GM12878 (cell line): ENCODE data around the gene NOP53. TPM values are rescaled to one million over a fixed set of nuclear protein-coding genes. Genes with fewer than 3 reads are reported as not detected.
A peak's percentile ranks its signal among the peaks of the same experiment; 100 is the strongest.

Source experiments
- ATF3 ChIP-seq: IDR thresholded peaks from 2 replicates; pipeline ENCODE4 v1.6.1; 2011; ENCODE audit warnings: low read depth, mild to moderate bottlenecking, low read length, moderate library complexity, borderline replicate concordance; ENCODE audit errors: extremely low read depth
- CBFB ChIP-seq: IDR thresholded peaks from 2 replicates; pipeline ENCODE4 v1.6.1; 2016; ENCODE audit warnings: antibody characterized with exemption, low read depth
- CEBPB ChIP-seq, 2 experiments: fragments of 150-350 bp in 1 of 2; IDR thresholded peaks; 2 replicates each; pipeline ENCODE4 v1.6.1; 2012 to 2014; ENCODE audit warnings: low read depth in 2 of 2, low read length in 2 of 2, borderline replicate concordance in 1 of 2, inconsistent platforms in 1 of 2
- CHD4 ChIP-seq: fragments of 200-600 bp; sonication (generic); IDR thresholded peaks from 2 replicates; pipeline ENCODE4 v1.6.1; 2016; ENCODE audit warnings: mild to moderate bottlenecking
- DPF2 ChIP-seq: fragments of 450-650 bp; IDR thresholded peaks from 2 replicates; pipeline ENCODE4 v1.6.1; 2017; ENCODE audit warnings: mild to moderate bottlenecking
- GATAD2B ChIP-seq: fragments of 450-650 bp; conservative IDR thresholded peaks from 2 replicates; pipeline ENCODE4 v1.6.1; 2017; ENCODE audit warnings: low read depth, mild to moderate bottlenecking, moderate library complexity
- KAT2A ChIP-seq: conservative IDR thresholded peaks from 2 replicates; pipeline ENCODE4 v1.6.1; 2011; ENCODE audit warnings: low read depth, low read length; ENCODE audit not compliant: control insufficient read depth
- KLF5 ChIP-seq: fragments of 450-650 bp; IDR thresholded peaks from 2 replicates; pipeline ENCODE4 v1.6.1; 2014; ENCODE audit warnings: mild to moderate bottlenecking; ENCODE audit not compliant: partially characterized antibody
- MEF2B ChIP-seq: fragments of 450-650 bp; IDR thresholded peaks from 2 replicates; pipeline ENCODE4 v1.6.1; 2018; ENCODE audit warnings: mild to moderate bottlenecking, moderate library complexity; ENCODE audit not compliant: partially characterized antibody, poor library complexity, severe bottlenecking
- MTA2 ChIP-seq: fragments of 450-650 bp; IDR thresholded peaks from 2 replicates; pipeline ENCODE4 v1.6.1; 2016; ENCODE audit warnings: low read depth, mild to moderate bottlenecking, moderate library complexity
- MYC ChIP-seq: IDR thresholded peaks from 2 replicates; pipeline ENCODE4 v1.6.1; 2011; ENCODE audit warnings: mild to moderate bottlenecking, low read length, moderate library complexity, inconsistent platforms; ENCODE audit not compliant: insufficient read depth, insufficient replicate concordance, insufficient read length, severe bottlenecking
- NFIC ChIP-seq: IDR thresholded peaks from 2 replicates; pipeline ENCODE4 v1.6.1; 2012; ENCODE audit warnings: low read depth, mild to moderate bottlenecking, inconsistent platforms, low read length, moderate library complexity
- NFYB ChIP-seq: IDR thresholded peaks from 2 replicates; pipeline ENCODE4 v1.6.1; 2011; ENCODE audit warnings: low read depth, mild to moderate bottlenecking, low read length, improper control_type of control experiment, moderate library complexity; ENCODE audit not compliant: insufficient read depth
- NKRF ChIP-seq: fragments of 450-650 bp; conservative IDR thresholded peaks from 2 replicates; pipeline ENCODE4 v1.6.1; 2017; ENCODE audit warnings: mild to moderate bottlenecking, moderate library complexity
- PML ChIP-seq: IDR thresholded peaks from 2 replicates; pipeline ENCODE4 v1.6.1; 2012; ENCODE audit warnings: low read length, inconsistent platforms
- POLR2A ChIP-seq: IDR thresholded peaks from 2 replicates; pipeline ENCODE4 v1.6.1; 2011; ENCODE audit warnings: low read depth, mild to moderate bottlenecking, low read length
- RAD21 ChIP-seq: IDR thresholded peaks from 2 replicates; pipeline ENCODE4 v1.6.1; 2011; ENCODE audit warnings: mild to moderate bottlenecking, low read depth, low read length, moderate library complexity; ENCODE audit not compliant: insufficient read depth
- RUNX3 ChIP-seq: IDR thresholded peaks from 2 replicates; pipeline ENCODE4 v1.6.1; 2012; ENCODE audit warnings: low read length, inconsistent platforms
- SMARCA5 ChIP-seq: fragments of 450-650 bp; IDR thresholded peaks from 2 replicates; pipeline ENCODE4 v1.6.1; 2017; ENCODE audit warnings: mild to moderate bottlenecking
- TCF12 ChIP-seq: IDR thresholded peaks from 2 replicates; pipeline ENCODE4 v1.6.1; 2011; ENCODE audit warnings: low read depth, mild to moderate bottlenecking, low read length
- USF1 ChIP-seq: IDR thresholded peaks from 2 replicates; pipeline ENCODE4 v1.6.1; 2011; ENCODE audit warnings: borderline replicate concordance, low read depth, mild to moderate bottlenecking, moderate library complexity, mixed read lengths, low read length; ENCODE audit not compliant: insufficient read depth; ENCODE audit errors: extremely low read length
- ZNF687 ChIP-seq: fragments of 450-650 bp; IDR thresholded peaks from 2 replicates; pipeline ENCODE4 v1.6.1; 2017; ENCODE audit warnings: mild to moderate bottlenecking, moderate library complexity
- polyA plus RNA-seq, 11 experiments: library from polyadenylated mRNA; depleted of rRNA in 4 of 11; unstranded in 6 of 11; stranded (reverse) in 5 of 11; fragments of >200 nt; fragmentation: Nextera tagmentation in 4 of 11; fragmentation: Illumina TruSeq in 1 of 11; extraction: Ambion mirVana in 4 of 11; extraction: Trizol in 1 of 11; gene quantifications; 1 replicate in 1 of 11; 2 replicates in 10 of 11; pipeline versions ENCODE4 v1.2.1 to v1.2.3, GENCODE V29; 2011 to 2016; ENCODE audit warnings: inconsistent platforms in 2 of 11, missing spikeins in 2 of 11, low read depth in 1 of 11
- total RNA-seq, 4 experiments: library from RNA; depleted of rRNA in 3 of 4; stranded (reverse); fragments of >200 nt in 3 of 4; fragmentation: Illumina TruSeq in 1 of 4; extraction: Trizol in 1 of 4; gene quantifications; 2 replicates each; pipeline versions ENCODE4 v1.2.1 to v1.2.3, GENCODE V29; 2013 to 2021

Gene NOP53
- total and polyA plus RNA-seq, 10 of the 15 experiments (the other 5 are each of a cell fraction or from before 2014, with no cell fraction given), result 6.0 to 386 (median 167) TPM

- TF ChIP-seq MTA2 (peak; percentile 21; the same call in 1 of the 2 replicates), KLF5 (peak; percentile 75), CBFB (peak; percentile 68; the same call in 1 of the 2 replicates), SMARCA5 (no peak), CHD4 (no peak), POLR2A (peak; percentile 98), NKRF (0 out of 2 replicates have a peak, but pooled peaks have one; percentile 51), PML (peak; percentile 95), RAD21 (no peak), MEF2B (peak; percentile 7), TCF12 (no peak), USF1 (no peak), CEBPB (IDR thresholded peaks at IDR 0.05; ENCODE audit: borderline replicate concordance in 1 of 2, low read depth in 2 of 2, low read length in 2 of 2) (no peak), NFYB (no peak), KAT2A (no peak), ATF3 (no peak), ZNF687 (peak; percentile 74), MYC (no peak), NFIC (no peak), RUNX3 (peak; percentile 35; the same call in 1 of the 2 replicates), DPF2 (no peak), GATAD2B (0 out of 2 replicates have a peak, but pooled peaks have one; percentile 22)
Observed at GRCh38 chr19:47745010-47745901, at the start of gene NOP53 (continued).
